AG09319 (cell line): Measurements from ENCODE around the gene ZFP36.

ENCODE experiments used
- DNase-seq: peaks from one replicate; pipeline ENCODE4 v3.0.0-alpha.2; 2010; ENCODE audit warnings: low read depth; ENCODE audit errors: extremely low read depth
- TF ChIP-seq, protein P1 (sequence below): IDR thresholded peaks from 2 replicates; pipeline ENCODE4 v1.5.1; 2011; ENCODE audit warnings: low read depth, mild to moderate bottlenecking, inconsistent platforms, low read length, moderate library complexity

ZFP36 gene

DNA sequence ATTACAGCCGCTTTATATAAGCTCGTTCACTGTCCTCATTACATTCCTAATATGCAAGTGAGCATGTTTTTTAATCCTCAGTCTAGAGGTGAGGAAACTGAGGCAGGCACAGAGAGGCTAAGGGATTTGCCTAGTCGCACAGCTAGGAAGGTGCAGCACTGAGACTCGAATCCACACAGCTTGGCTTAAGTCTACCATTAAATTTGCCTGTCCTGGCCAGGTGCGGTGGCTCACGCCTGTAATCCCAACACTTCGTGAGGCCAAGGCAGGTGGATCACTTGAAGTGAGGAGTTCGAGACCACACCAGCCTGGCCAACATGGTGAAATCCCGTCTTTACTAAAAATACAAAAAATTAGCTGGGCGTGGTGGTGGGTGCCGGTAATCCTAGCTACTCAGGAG is 21.1 kb downstream of the ZFP36 start:
- no peak for DNase-seq
- TF ChIP-seq, protein P1, sequence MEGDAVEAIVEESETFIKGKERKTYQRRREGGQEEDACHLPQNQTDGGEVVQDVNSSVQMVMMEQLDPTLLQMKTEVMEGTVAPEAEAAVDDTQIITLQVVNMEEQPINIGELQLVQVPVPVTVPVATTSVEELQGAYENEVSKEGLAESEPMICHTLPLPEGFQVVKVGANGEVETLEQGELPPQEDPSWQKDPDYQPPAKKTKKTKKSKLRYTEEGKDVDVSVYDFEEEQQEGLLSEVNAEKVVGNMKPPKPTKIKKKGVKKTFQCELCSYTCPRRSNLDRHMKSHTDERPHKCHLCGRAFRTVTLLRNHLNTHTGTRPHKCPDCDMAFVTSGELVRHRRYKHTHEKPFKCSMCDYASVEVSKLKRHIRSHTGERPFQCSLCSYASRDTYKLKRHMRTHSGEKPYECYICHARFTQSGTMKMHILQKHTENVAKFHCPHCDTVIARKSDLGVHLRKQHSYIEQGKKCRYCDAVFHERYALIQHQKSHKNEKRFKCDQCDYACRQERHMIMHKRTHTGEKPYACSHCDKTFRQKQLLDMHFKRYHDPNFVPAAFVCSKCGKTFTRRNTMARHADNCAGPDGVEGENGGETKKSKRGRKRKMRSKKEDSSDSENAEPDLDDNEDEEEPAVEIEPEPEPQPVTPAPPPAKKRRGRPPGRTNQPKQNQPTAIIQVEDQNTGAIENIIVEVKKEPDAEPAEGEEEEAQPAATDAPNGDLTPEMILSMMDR: no peak

DNA sequence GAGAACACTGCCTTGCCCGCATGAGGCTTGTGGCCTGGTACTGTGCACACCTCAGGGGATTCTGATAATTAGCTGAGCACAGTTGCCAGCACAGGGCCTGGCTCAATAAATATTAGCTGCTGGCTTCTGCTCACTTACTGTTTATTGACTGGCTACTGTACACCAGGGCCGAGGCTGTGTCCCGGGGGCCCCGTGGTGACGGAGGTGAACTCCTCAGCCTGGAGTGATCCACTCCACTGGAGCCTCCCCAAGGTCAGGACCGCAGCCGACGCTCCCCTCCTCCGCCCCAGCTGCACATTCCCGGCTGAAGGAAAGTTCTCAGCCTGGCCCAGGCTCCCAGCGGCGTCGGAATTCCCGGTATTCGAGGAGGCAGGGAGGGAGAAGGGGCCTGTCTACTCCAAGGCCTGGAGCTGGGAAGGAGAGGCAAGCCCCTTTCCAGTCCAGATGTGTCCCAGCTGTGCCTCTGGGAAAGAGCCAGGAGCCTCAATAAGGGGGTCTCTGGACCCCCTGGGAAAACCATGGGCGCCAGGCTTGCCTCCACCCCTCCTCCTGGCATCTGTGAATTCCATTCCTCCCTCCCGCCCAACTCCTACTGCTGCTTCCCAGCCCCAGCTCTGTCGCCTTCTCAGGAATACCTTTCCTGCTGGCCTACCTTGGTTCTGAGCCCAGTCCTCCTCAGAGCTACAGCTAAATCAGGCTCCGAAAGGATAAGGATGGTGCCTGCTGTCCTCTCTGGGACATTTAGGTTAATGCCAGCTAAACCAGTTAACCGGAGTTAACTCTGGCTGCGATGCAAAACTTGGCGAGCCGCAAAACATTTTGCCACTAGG is 21.9 kb downstream of the ZFP36 start:
- no peak for DNase-seq
- TF ChIP-seq, protein P1: no peak

DNA sequence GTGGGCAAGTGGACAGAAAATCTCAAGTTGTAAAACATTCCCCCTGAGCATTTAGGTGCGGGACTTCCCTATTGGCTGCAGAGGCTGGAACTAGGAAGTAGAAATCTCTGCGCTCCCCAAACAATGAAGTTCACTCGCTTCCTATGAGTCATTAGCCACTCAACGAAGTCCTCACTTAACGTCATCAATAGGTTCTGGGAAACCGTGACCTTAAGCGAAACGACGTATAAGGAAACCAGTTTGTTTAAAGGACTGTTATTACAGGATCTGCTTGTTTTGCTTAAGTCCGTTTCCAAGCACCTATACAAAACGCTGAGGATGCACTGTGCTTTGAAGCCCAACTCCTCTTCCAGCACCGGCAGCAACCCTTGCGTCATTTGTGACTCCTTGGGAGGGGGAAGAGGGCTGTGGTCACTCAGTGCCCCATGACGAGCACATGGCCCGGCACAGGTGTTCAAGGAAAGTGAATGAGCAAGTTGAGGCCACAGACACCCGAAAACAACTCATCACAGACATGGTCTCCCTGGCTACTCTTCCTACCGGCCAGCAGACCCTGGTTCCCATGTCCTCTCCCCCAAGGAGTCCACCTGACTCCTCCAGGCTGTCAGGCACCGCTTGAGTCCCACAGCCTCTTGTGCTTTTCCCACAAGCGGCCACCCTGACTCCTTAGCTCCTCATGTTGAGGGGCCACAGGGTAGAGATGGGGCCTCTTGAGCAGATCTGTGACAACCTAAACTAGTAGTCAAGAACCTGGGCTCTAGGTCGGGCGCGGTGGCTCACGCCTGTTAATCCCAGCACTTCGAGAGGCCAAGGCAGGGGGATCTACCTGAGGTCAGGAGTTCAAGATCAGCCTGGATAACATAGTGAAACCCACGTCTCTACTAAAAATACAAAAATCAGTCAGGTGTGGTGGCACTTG is 24.3 kb downstream of the ZFP36 start:
- TF ChIP-seq, protein P1: no peak
- no peak for DNase-seq

DNA sequence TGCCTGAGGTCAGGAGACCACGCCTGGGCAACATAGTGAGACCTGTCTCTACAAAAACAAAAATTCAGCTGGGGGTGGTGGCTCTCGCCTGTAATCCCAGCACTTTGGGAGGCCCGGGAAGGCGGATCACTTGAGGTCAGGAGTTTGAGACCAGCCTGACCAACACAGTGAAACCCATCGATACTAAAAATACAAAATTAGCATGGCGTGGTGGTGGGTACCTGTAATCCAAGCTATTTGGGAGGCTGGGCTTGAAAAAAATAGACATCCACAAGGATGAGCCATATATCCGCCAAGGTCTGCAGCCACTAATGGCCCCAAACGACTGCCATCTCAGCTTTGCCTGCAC is 26.0 kb downstream of the ZFP36 start:
- DNase-seq: no peak
- TF ChIP-seq, protein P1: no peak

DNA sequence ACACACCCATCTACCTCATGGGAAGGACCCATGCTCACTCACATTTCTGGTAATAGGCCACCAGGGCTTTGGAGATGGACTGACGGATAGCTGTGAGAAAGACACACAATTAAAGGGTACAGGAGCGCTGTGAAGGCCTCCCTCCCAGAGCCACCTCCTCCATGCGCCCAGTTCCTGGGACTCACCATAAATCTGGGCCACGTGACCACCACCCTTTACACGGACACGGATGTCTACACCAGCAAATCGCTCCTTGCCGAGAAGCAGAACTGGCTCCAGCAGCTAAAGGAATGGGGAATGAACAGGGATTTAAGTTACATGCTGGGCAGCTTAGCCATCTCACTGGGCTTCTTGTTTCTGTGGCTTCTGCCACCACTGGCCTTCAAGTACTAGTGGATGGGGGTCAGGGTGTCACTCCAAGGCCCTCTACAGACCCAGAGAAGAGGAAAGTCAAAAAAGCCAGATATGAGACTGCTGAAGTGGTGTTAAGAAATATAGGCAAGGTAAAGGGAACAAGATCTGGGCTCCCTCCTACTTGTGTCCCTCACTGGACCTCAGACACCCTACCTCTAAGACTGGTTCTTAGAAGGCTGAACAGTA is 26.9 kb downstream of the ZFP36 start:
- no peak for DNase-seq
- TF ChIP-seq, protein P1: no peak

DNA sequence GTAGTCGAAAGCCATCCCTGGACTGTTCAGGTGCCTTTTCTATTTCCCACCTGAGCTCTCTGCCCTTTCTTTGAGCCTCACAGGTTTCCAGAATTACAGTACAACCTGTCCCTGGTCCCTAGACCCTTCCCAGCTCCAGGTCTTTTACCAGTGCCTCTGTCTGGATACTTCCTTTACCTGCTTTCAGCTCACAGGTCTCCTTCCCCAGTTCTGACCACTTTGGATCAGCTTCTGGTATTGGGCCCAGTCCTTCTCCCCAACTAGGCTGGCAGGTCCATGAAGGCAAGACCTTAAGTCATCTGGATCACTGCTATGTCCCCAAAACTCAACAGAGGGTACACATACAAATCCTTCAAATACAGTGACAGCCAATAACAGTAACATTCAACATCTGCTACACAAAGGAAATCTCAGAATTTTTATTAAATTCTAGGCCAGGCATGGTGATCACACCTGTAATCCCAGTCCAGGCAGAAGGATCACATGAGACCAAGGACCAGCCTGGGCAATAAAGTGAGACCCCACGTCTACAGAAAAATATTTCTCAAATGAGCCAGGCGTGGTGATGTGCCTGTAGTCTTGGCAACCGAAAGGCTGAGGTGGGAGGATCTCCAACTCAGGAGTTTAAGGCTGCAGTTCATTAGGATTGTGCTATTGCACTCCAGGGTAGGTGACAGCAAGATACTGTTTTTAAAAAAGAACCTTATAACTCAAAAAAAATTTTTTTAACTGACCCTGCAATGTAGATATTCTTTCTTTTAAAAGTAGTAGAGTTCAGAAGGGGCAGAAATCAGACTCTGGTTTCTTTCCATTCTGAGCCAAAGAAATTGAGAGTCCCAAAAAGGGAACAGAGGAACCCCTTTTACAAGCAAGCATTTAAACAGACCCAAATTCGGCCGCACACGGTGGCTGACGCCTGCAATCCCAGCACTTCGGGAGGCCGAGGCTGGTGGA is 27.8 kb downstream of the ZFP36 start:
- no peak for DNase-seq
- TF ChIP-seq, protein P1: no peak
